Activated CD8-positive, alpha-beta memory T cell treated with anti-CD3 and anti-CD28 coated beads, Interleukin-2, amount 50 U/mL, for 48 hours (primary cell): ENCODE measurements around the gene TMIGD2.

Experiments
- DNase-seq: peaks from one replicate; pipeline ENCODE4 v3.0.0-alpha.2; 2020

Gene TMIGD2

DNA sequence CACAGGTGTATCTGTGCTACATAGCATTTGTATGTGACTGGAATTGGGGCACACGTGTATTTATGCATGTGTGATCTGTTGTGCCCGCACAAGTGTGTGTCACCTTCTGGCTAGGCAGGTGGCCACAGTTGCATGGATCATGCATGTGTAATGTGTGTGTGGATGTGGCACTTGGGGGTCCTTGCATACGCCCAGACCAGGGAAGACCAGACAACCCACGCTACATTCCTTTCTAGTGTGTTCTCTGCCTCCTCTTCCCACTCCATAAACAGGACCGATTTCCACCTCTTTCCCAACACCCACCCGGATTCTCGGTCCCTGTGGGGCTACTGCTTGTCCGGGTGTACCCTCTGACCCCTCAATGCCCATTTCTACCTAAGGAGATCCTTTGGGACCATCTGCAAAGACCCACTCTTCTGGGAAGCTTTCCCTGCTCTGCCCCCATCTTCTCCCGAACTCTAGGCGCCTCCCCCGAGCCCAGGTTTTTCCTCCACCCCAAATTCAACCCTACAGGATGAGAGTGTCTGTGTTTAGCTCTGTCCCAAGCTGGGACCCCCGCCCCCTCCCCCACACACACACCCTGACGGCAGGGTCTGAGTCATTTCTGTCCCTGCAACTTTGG is 24.1 kb upstream of the TMIGD2 start:
- DNase-seq: no peak

DNA sequence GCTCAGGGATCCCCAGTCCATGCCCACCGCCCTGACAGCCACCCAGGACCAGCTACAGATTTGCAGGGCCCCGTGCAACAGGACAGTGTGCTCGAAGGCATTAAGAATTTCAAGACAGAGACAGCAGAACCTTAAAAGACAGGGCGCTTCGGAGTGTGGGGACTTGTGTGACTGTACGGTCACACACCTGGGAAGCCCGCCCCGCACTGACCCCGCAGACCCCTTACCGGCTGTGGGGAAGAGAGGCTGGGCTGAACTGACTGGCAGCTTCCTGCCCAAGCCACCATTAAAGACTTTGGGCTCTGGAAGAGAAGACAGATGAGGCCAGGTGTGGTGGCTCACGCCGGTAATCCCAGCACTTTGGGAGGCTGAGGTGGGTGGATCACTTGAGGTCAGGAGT is 22.0 kb upstream of the TMIGD2 start:
- DNase-seq: no peak

DNA sequence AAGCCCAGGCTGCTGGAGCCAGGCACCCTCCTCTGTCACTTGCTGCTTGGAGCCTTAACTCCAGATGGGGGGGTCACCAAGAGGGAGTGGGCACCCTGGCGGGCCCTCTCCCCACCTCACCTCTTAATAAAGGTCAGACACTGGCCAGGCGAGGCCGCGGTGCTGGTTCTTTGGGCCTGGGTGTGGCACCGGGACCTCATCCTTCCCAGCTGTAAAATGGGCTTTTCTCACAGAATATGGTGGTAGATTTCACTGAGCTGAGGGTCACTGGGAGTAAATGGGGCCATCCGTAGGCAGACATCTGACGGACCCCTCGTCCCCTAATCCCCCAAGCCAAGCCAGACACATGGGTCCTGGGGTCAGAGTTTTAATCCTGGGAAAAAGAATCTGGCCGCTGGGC is 21.5 kb upstream of the TMIGD2 start:
- no peak for DNase-seq

DNA sequence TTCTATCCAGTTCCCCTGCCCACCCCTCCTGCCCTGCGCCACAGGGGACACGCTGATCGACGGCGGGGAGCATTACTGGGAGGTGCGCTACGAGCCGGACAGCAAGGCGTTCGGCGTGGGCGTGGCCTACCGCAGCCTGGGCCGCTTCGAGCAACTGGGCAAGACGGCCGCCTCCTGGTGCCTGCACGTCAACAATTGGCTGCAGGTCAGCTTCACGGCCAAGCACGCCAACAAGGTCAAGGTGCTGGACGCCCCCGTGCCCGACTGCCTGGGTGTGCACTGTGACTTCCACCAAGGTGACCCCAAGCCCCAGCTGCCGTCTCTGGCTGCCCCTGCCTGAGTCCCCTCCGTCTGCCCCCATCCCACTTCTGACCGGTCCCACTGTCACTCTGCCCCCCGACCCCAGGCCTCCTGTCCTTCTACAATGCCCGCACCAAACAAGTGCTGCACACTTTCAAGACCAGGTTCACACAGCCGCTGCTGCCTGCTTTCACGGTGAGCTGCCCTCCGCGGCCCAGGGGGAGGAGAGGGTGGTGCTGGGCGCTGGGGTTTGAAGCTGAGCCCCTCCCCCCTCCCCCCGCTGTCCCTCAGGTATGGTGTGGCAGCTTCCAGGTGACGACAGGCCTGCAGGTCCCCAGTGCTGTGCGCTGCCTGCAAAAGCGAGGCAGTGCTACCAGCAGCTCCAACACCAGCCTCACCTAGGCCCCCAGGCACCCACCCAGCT is 20.9 kb upstream of the TMIGD2 start:
- no peak for DNase-seq

DNA sequence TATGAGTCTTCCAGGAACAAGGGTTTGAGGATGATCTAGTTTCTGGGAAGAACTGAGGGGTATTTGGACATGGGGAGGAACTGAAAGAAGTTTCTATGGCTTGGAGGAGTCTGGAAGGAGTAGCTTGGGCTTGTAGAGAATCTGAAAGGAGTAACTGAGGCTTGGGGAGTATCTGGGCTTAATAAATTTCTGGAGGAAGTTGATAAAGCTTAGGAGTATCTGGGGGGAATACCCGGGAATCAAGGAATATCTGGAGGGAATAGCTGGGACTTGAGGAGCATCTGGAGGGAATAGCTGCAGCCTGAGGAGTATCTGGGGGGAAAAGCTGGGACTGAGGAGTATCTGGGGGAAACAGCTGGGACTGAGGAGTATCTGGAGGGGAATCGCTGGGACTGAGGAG is 18.2 kb upstream of the TMIGD2 start:
- DNase-seq: no peak

DNA sequence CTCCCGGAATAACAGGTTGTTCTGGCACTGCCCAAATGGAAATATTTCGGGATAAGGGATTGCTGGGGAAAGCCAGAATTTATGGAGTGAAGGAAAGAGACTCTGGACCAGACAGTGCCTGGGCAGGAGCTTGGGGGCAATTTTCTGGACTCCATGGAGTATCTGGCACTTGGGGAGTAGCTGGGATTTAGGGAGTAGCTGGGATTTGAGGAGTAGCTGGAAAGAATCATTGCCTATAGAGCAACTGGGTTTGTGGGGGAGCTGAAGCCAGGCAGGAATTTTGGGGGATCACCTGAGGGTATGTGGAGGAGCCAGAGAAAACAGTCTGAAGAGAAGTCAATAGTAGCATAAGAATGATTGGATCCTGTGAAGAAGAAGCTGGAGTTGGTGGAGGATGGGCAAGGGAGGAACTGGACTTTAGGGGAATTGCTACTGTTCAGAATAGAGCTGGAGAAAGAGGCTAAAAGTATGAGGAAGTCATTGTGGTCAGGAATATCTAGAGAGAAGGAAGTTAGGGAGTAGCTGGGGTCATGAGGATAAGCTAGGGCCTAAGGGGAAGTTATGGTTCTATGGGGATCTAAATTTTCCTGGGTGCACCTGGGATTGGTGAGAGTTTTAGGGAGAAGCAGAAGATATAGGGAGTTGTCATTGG is 17.0 kb upstream of the TMIGD2 start:
- no peak for DNase-seq

DNA sequence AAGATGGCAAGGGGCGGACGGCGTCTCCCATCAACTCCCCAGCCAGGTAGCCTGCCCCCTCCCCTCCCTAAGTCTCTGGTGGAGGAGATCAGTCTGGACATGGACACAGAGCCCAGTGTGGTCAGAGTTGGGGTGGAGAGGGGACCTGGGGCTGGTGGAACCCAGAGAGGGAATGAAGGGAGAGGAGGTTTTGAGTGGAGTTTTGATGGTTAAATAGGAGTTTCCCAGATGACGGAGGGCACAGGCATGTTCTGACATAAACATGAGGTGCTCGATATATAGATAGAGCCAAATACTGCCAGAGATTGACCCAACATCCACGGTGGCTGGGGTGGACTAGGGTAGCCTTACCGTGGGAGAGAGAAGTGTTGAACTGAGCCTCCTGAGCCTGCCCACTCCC is 16.3 kb upstream of the TMIGD2 start:
- no peak for DNase-seq

DNA sequence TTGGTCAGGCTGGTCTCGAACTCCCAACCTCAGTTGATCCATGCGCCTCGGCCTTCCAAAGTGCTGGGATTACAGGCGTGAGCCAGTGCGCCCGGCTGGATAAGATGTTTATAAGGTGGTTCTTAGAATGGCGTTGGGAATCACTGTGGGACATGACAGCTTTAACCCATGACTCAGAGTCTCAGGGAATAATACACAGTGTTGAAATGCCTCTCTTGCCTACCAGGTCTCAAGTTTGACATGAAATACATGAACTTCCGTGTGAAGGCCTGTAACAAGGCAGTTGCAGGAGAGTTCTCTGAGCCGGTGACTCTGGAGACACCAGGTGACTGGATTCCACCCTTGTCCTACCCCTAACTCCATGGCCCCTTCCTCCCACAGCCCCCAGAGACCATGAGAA is 14.8 kb upstream of the TMIGD2 start:
- DNase-seq: no peak

DNA sequence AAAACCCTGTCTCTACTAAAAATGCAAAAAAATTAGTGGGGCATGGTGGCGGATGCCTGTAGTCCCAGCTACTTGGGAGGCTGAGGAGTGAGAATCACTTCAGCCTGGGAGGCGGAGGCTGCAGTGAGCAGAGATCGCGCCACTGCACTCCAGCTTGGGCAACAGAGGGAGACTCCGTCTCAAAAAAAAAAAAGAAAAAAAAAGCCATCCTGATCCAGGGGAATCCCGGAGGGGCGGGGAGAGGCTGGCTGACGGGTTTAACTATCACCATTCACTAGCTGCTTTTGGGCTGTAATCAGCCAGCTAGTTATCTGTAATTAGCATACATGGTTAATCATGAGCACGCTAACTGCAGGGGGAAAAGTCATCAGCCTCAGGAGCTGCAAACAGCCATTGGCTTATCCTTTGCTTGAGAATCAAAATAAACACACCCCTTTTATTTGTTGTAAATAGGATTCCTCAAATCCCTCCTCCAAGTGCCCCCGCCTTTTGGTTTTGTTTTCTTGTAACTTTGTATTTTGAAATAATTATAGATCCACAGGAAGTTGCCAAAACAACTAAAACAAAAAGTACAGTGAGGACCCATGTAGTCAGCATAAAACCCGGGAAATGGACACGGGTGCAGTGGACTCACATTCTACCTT is 11.8 kb upstream of the TMIGD2 start:
- no peak for DNase-seq

DNA sequence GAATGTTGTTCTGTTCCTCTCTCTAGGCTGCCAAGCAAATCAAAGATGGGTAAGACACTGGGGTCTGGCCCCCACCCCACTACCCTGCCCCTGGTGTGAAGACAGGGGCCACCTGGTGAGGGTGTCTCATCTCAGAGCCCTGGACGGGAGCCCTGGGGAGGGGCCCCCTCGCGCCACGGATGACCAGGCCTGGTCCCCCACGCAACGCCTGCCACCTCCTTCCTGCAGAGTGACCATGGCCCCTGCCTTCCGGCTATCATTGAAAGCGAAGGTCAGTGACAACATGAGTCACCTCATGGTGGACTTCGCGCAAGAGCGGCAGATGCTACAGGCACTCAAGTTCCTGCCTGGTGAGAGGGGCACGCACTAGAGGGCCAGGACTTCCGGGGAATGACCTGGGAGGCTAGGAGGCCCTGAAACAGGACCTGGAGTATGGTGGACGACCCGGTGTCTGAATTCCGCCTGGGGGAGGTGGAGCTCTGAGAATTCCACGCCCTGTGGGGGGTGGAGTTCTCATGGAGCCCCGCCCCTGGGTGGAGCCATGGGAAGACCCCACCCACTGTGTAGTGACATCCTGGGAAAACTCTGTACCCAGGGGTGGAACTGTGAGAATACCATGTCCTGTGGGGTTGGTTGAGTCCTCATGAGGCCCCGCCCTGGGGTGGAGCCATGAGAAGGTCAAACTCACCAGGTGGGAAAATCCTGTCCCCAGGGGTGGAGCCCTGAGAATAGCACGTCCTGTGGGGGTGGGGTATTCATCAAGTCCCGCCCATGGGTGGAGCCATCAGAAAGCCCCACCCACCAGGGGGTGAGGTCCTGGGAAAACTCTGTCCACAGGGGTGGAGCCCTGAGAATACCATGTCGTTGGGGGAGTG is 8.3 kb upstream of the TMIGD2 start:
- no peak for DNase-seq

DNA sequence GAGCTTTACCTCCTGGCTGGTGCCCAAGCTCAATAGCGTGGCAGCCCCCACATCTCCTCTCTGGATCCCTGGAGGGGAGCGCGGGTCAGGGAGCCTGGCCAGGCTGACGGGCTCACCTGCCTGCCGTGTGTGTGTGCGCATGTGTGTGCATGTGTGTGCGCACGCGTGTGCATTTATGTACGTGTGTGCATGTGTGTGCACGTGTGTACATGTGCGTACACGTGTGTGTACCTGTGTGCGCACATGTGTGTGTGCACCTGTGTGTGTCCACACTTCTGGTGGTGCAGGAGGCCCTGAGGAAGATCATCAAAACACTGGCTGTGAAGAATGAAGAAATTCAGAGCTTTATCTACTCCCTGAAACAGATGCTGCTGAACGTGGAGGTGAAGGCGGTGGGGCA is 3.5 kb upstream of the TMIGD2 start:
- no peak for DNase-seq

DNA sequence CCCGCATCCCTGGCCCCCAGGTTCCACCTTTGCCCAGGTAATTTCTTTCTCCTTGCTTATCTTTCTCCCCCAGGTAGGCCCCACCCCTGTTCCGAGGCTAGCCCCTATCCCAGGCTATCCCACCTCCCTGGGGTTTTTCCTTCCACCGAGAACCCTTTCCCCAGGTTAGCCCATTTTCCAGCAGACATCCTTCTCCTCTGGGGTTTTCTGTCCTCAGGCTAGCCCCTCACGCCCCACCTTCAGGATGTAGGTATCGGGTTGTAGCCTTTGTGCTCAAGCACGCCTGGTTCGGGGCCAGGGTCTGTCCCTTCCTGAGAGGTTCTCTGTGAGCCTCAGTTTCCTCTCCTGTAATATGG is 3.0 kb upstream of the TMIGD2 start:
- DNase-seq: no peak

DNA sequence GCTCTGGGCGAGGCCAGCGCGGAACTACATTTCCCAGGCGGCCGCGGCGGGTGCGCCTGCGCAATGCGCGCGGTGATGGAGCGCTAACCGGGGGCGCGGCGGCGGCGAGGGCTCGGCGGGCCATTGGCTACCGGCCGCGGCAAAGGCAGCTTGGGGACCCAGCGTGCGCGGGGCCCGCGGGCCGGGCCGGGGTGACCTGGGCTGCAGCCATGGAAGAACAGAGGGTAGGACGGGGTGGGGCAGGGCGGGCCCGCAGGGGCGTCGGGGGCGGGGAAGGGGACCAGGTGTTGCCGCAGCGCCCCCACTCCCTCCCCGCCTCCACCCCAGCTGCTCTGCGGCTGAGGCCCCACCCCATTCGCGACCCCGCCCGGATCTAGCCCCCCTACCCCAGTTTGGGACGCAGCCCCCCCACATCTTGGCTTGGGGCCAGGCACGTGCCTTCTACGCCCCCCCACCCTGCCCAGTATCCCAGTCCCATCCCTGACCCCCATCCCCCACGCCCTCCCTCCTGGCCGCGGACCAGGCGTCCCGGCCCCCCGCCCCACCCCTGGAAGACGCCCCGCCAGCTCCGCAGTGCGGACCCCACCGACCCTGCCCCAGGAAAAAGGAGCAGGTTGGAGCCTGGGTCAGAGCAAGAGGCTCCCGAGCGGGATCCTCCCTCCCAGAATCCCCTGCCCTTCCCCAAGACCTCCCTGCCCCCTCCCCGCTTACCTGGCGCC is 2.5 kb upstream of the TMIGD2 start, which contains the start of gene FSD1:
TSS of gene FSD1 (plus strand) at position 61 of the 719 bp plus-strand sequence. CDS start at position 210, 149 bp downstream.
- DNase-seq: peak; percentile 95

DNA sequence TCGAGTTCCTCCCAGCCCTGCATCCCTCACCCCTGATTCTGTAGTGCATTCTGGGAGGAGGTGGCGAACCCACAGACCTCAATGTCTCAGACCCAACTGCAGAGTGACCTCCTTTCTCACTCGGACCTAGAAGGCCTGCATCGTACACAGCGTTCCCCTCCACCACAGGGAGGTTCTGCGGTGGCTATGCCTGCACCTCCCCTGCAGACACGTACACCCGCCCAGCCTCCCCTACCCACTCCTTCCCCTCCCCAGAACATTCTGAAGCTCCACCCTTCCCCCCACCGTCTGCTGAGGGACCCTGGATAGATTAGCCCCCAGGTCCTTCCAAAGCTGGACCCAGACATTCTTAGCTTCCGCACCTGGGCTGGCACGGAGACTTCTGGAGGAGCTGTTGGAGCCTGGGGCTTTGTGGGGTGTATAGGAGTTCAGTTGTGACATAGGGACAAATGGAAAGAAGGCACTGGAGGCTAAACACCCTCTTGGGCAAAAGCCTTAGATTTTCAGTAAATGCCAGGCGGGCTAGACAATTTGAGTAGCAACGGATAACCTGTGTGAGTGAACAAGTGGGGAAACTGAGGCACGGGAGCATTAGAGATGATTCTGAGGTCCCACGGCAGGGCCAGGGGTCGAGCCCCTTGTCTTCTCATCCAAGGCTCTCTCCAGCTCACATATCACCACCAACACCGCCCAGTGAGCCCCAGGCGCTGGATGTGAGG is 1.8 kb upstream of the TMIGD2 start:
- no peak for DNase-seq

DNA sequence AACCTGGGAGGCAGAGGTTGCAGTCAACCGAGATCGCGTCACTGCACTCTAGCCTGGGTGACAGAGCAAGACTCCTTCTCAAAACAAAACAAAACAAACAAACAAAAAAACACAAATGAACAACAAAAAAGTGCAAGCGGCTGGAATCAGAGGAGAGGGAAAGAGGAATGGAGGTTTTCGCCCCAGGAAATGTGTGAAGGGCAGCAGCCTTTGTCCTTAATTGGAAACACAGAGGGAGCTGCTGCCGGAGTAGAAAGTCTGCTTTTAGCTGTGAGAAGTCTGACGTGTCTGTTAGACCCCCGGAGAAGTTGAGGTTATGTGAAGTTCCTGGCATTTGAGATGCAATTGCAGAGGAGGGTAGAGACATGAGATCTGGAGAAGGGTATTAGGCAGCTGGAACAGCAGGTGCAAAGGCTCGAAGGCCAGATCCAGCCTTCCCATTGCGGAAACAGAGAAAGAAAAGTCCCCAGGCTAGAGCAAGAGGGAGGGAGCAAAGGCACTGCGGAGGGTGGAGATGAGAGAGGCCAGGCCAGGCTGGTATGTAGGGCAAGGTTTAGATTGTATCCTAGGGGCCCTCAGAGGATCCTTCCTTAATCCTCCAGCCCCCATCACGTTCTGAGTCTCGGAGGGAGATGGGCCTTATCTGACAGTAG is 473 bp downstream of the TMIGD2 start:
- DNase-seq: no peak

DNA sequence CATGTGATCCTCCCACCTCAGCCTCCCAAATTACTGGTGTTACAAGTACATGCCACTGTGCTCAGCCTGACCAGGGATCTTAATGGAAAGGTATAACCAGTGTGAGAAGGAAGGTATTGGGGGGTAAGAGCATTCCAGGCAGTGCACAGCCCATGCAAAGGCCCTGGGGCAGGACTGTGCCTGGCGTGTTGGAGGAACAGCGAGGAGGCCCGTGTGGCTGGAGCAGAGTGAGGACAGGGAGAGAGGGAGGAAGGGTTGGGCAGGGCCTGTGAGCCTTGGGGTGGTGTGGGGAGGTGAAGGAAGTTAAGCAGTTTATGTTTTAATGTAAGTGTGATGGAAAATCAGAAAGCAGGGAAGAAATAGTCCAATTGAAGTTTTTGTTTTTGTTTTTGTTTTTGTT is 1.6 kb downstream of the TMIGD2 start:
- no peak for DNase-seq

DNA sequence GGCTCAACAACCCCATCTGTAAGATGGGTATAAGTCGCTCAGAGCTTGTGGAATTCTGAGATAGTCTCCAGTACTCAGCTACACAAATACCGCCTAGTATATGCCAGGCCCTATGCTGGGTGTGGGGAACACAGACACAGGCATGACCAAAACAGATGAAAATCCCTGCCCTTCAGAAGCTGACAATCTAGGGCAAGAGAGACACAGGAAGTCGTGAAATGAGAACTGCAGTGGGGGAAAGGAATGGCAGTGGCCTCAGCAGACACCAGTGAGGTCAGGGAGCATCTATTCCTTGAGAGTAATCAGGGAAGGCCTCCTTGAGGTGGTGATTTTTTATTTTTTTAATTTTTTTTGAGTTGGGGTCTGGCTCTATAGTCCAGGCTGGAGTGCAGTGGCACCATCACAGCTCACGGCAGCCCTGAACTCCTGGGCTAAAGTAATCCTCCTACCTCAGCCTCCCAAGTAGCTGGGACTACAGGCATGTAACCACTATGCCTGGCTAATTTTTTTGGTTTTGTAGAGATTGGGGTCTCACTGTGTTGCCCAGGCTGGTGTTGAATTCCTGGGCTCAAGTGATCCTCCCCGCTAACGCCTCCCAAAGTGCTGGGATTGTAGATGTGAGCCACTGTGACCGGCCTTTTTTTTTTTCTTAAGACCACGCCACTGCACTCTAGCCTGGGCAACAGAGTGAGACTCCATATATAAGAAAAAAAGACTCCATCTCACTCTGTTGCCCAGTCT is 3.2 kb downstream of the TMIGD2 start:
- DNase-seq: no peak

DNA sequence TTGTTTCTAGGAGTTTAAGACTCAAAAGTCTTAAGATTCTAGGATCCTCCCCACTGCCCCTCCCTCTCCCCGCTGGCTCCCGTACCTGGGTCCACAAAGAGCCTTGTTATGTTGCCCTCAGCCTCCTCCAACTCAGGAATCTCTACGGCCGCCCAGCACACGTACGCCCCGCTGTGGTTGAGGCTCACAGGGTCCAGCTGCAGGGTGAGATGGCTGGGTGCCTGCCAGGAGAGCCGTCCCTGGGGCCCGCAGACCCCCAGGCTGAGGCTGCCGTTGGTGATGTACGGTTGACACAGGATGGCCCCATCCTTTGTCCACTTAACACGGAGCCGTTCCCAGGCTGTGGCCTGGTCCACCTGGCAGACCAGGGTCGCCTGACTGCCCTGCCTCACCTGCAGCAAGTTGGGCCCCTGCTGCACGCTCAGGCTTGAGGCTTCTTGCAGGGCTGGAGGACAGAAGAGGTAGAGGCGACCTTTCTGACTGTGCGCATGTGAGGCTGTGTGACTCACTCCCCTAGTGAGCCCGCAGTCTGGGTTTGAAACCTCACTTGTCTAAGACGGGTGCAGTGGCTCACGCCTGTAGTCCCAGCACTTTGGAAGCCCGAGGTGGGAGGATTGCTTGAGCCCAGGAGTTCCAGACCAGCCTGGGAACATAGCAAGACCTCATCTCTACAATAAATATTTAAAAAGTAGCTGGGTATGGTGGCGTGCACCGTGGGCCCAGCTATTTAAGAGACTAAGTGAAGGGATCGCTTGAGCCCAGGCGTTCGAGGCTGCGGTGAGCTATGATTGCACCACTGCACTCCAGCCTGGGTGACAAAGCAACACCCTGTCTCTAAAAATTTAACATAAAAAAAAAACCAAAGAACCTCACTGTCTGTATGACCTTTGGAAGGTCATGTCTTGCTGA is 4.0 kb downstream of the TMIGD2 start:
- peak; percentile 73 for DNase-seq
